ENCODE results near the gene FADS2. TPM values are rescaled to one million over a fixed set of nuclear protein-coding genes. Genes with fewer than 3 reads are reported as not detected.

The FADS2 gene
- total and polyA plus RNA-seq, 2 experiments from 2014 or later: 124 to 392 TPM

GRCh38 chr11:61883327-61883726, 55.2 kb downstream of the FADS2 start:
- ATAC-seq: no peak
- no peaks in the 10 kb centered on the region for H3K27me3 ChIP-seq (ENCODE audit: insufficient read depth)
- no peaks in the 10 kb centered on the region for H3K9me3 Mint-ChIP-seq
- peaks cover 10% of the 10 kb centered on the region for H3K36me3 Mint-ChIP-seq (ENCODE audit: low read depth)
- TF ChIP-seq ZNF114 (CRISPR knock-in tag; IDR thresholded peaks at IDR 0.05) (no peak), REST (IDR thresholded peaks at IDR 0.05; ENCODE audit: unreplicated experiment) (no peak), CREB1 (CRISPR knock-in tag; IDR thresholded peaks at IDR 0.05; ENCODE audit: low read depth) (no peak), STAT1 (IDR thresholded peaks at IDR 0.05; ENCODE audit: unreplicated experiment) (no peak), ZNF462 (CRISPR knock-in tag; IDR thresholded peaks at IDR 0.05) (no peak), NANOG (IDR thresholded peaks at IDR 0.05; ENCODE audit: borderline replicate concordance) (no peak), POLR2AphosphoS5 (IDR thresholded peaks at IDR 0.05; ENCODE audit: low read depth) (no peak), ZNF331 (CRISPR knock-in tag; IDR thresholded peaks at IDR 0.05; ENCODE audit: low read depth) (no peak), JUNB (IDR thresholded peaks at IDR 0.05; ENCODE audit: unreplicated experiment) (no peak), EZH2phosphoT487 (IDR thresholded peaks at IDR 0.05; ENCODE audit: unreplicated experiment) (no peak), EZH2 (IDR thresholded peaks at IDR 0.05; ENCODE audit: low read depth, unreplicated experiment) (no peak)
- TF ChIP-seq, protein P1, sequence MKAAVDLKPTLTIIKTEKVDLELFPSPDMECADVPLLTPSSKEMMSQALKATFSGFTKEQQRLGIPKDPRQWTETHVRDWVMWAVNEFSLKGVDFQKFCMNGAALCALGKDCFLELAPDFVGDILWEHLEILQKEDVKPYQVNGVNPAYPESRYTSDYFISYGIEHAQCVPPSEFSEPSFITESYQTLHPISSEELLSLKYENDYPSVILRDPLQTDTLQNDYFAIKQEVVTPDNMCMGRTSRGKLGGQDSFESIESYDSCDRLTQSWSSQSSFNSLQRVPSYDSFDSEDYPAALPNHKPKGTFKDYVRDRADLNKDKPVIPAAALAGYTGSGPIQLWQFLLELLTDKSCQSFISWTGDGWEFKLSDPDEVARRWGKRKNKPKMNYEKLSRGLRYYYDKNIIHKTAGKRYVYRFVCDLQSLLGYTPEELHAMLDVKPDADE (IDR thresholded peaks at IDR 0.05): no peak
- TF ChIP-seq, protein P2, sequence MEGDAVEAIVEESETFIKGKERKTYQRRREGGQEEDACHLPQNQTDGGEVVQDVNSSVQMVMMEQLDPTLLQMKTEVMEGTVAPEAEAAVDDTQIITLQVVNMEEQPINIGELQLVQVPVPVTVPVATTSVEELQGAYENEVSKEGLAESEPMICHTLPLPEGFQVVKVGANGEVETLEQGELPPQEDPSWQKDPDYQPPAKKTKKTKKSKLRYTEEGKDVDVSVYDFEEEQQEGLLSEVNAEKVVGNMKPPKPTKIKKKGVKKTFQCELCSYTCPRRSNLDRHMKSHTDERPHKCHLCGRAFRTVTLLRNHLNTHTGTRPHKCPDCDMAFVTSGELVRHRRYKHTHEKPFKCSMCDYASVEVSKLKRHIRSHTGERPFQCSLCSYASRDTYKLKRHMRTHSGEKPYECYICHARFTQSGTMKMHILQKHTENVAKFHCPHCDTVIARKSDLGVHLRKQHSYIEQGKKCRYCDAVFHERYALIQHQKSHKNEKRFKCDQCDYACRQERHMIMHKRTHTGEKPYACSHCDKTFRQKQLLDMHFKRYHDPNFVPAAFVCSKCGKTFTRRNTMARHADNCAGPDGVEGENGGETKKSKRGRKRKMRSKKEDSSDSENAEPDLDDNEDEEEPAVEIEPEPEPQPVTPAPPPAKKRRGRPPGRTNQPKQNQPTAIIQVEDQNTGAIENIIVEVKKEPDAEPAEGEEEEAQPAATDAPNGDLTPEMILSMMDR (conservative IDR thresholded peaks at IDR 0.05; ENCODE audit: low read depth in 2 of 2): no peak
- H3K79me2 ChIP-seq (replicated peaks; ENCODE audit: insufficient read depth): peaks cover 5% of the 10 kb centered on the region; the same call in 1 of the 2 replicates
- no peaks in the 10 kb centered on the region for H3K9me2 ChIP-seq (ENCODE audit: insufficient read depth)
- no peak overlapping the region for H3K4me3 ChIP-seq
- H4K20me1 ChIP-seq (replicated peaks; ENCODE audit: insufficient read depth): no peaks in the 10 kb centered on the region
- no peak overlapping the region for H3K4me3 Mint-ChIP-seq
- H3F3A ChIP-seq (replicated peaks; ENCODE audit: low read depth): no peaks in the 10 kb centered on the region
- peaks cover 18% of the 10 kb centered on the region for H3K4me1 ChIP-seq (ENCODE audit: insufficient read depth)
- H2AFZ ChIP-seq: no peak overlapping the region
- DNase-seq (ENCODE audit: low spot score): no peak
- H3K27ac ChIP-seq (ENCODE audit: low read depth): no peak overlapping the region
- peaks cover 2% of the 10 kb centered on the region for H3K27me3 Mint-ChIP-seq (ENCODE audit: insufficient read depth, low read depth, poor library complexity)
- H3K4me1 Mint-ChIP-seq: peaks cover 35% of the 10 kb centered on the region
- H3K27ac Mint-ChIP-seq: no peak overlapping the region
- no peaks in the 10 kb centered on the region for H3K36me3 ChIP-seq (ENCODE audit: insufficient read depth)
- no peak overlapping the region for H3K4me2 ChIP-seq
